Testis (tissue), 3 donors: ENCODE measurements around the gene NOL4L. TPM values are rescaled to one million over a fixed set of nuclear protein-coding genes. Genes with fewer than 3 reads are reported as not detected.

ENCODE experiments used
- DNase-seq: peaks from one replicate; pipeline ENCODE4 v3.0.0-alpha.2; 2019
- H3K27ac ChIP-seq, 2 donors: fragments of 200-600 bp; sonication (generic); one replicate each; pipeline ENCODE4 v1.5.1; 2019
- H3K27me3 ChIP-seq: fragments of 200-600 bp; sonication (generic); one replicate; pipeline ENCODE4 v1.5.1; 2019
- H3K36me3 ChIP-seq: fragments of 200-600 bp; sonication (generic); one replicate; pipeline ENCODE4 v1.5.1; 2017; ENCODE audit warnings: low read depth; ENCODE audit errors: missing control alignments
- H3K4me1 ChIP-seq: fragments of 200-600 bp; sonication (generic); one replicate; pipeline ENCODE4 v1.5.1; 2019
- H3K4me3 ChIP-seq, 2 donors: fragments of 200-600 bp; sonication (generic); one replicate each; pipeline ENCODE4 v1.5.1; 2017 to 2019
- H3K9me3 ChIP-seq: fragments of 200-600 bp; sonication (generic); one replicate; pipeline ENCODE4 v1.5.1; 2017
- POLR2A ChIP-seq: fragments of 450-650 bp; IDR thresholded peaks from one replicate; pipeline ENCODE4 v1.6.1; 2017; ENCODE audit warnings: antibody characterized with exemption, mild to moderate bottlenecking, moderate library complexity
- WGBS, 2 donors: methylation state at CpG; one replicate each; pipeline ENCODE4 v1.1.5; 2018; 5-methylcytosine and 5-hydroxymethylcytosine counted together
- intact Hi-C: fragments of 100-400 bp; cut with DNase I; formaldehyde crosslinking; loops from one replicate; pipeline ENCODE4 v1.15.1; 2023; ENCODE audit warnings: low total_unique reads
- polyA plus RNA-seq: library from polyadenylated mRNA; stranded (reverse); fragments of 350-450 nt; fragmentation: Illumina TruSeq; extraction: RNeasy Lipid Tissue Mini Kit (QIAGEN cat#74804); gene quantifications from one replicate; pipeline ENCODE4 v1.2.3, GENCODE V29; 2014; ENCODE audit warnings: low read depth, low replicate concordance; ENCODE audit not compliant: insufficient read depth
- total RNA-seq, 2 donors: library from RNA; depleted of rRNA; stranded (reverse); fragments of >200 nt; gene quantifications; one replicate each; pipeline ENCODE4 v1.2.3, GENCODE V29; 2016
- TF ChIP-seq, protein P1 (sequence below), 3 experiments: fragments of 450-650 bp in 2 of 3; fragments of 200-600 bp in 1 of 3; sonication (generic) in 1 of 3; IDR thresholded peaks; one replicate each; pipeline ENCODE4 v1.5.1; 2016 to 2019; ENCODE audit warnings: antibody characterized with exemption in 3 of 3, mild to moderate bottlenecking in 2 of 3, moderate library complexity in 1 of 3

The NOL4L gene
- total and polyA plus RNA-seq, 3 donors from 2014 or later: 100.0 to 129 (median 115) TPM

DNA sequence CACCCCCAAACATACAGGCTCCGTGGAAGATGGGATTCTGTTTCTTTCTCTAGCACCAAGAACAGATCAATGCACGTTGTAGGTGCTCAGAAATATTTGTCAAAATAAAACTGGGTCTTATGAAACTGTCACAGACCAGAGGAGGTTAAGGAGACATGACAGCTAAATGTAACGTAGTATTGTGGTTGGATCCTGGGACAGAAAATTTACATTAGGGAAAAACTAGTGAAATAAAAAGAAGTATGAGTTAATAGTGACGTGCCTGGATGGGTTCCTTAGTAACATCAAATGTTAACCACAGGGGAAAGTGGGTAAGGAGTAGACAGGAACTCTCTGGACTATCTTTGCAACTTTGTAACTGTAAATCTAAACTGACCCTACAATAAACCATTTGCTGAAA lies 31.5 kb downstream of the NOL4L start:
- intact Hi-C loops: no loop called here
- H3K4me3 ChIP-seq: no peak overlapping the region
- H3K4me1 ChIP-seq: peaks cover 7% of the 10 kb centered on the region
- WGBS, 2 donors: 65 to 80% methylated on average over 4 of the region's 4 CpGs
- no peaks in the 10 kb centered on the region for H3K9me3 ChIP-seq
- no peaks in the 10 kb centered on the region for H3K27me3 ChIP-seq
- DNase-seq: no peak
- TF ChIP-seq, protein P1, sequence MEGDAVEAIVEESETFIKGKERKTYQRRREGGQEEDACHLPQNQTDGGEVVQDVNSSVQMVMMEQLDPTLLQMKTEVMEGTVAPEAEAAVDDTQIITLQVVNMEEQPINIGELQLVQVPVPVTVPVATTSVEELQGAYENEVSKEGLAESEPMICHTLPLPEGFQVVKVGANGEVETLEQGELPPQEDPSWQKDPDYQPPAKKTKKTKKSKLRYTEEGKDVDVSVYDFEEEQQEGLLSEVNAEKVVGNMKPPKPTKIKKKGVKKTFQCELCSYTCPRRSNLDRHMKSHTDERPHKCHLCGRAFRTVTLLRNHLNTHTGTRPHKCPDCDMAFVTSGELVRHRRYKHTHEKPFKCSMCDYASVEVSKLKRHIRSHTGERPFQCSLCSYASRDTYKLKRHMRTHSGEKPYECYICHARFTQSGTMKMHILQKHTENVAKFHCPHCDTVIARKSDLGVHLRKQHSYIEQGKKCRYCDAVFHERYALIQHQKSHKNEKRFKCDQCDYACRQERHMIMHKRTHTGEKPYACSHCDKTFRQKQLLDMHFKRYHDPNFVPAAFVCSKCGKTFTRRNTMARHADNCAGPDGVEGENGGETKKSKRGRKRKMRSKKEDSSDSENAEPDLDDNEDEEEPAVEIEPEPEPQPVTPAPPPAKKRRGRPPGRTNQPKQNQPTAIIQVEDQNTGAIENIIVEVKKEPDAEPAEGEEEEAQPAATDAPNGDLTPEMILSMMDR (IDR thresholded peaks at IDR 0.05): no peak
- TF ChIP-seq POLR2A: no peak
- H3K36me3 ChIP-seq: no peaks in the 10 kb centered on the region
- peak overlapping the region; percentile 40 to 56 for H3K27ac ChIP-seq

DNA sequence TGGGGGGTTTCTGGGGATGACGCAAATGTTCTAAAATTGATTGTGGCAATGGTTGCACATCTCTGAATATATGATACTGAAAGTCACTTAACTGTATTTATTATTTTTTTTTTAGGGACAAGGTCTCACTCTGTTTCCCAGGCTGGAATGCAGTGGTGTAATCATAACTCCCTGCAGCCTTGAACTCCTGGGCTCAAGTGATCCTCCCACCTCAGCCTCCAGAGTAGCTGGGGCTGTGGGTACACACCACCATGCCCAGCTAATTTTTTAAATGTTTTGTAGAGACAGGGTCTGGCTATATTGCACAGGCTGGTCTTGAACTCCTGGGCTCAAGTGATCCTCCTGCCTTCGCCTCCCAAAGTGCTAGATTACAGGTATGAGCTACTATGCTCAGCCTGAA lies 33.4 kb downstream of the NOL4L start:
- 81 to 88% methylated on average over 2 of the region's 2 CpGs for WGBS, 2 donors
- Histone ChIP-seq H3K27me3 (no peaks in the 10 kb centered on the region), H3K36me3 (no peaks in the 10 kb centered on the region), H3K9me3 (no peaks in the 10 kb centered on the region), H3K4me1 (no peaks in the 10 kb centered on the region), H3K4me3 (no peak overlapping the region), H3K27ac (no peak overlapping the region)
- DNase-seq: no peak
- intact Hi-C loops: no loop called here
- TF ChIP-seq, protein P1 (IDR thresholded peaks at IDR 0.05): no peak
- TF ChIP-seq POLR2A: no peak

DNA sequence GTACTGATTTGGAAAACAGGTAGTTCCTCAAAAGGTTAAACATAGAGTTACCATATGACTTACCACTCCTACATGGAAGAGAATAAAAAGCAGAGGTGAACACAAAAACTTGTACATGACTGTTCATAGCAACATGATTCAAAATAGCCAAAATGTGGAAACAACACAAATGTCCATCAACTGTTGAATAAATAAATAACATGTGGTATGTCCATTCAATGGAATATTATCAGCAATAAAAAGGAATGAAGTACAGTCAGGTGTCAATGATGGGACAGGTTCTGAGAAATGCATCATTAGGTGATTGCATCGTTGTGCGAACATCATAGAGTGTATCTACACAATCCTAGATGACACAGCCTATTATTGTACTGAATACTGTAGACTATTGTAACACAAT lies 35.3 kb downstream of the NOL4L start:
- WGBS, 2 donors: 97 to 98% methylated on average over 2 of the region's 2 CpGs
- TF ChIP-seq, protein P1 (IDR thresholded peaks at IDR 0.05): no peak
- no peak for TF ChIP-seq POLR2A
- Histone ChIP-seq H3K4me3 (no peak overlapping the region), H3K9me3 (no peaks in the 10 kb centered on the region), H3K27ac (no peak overlapping the region), H3K36me3 (no peaks in the 10 kb centered on the region), H3K4me1 (no peaks in the 10 kb centered on the region), H3K27me3 (no peaks in the 10 kb centered on the region)
- intact Hi-C loops: no loop called here
- DNase-seq: no peak

DNA sequence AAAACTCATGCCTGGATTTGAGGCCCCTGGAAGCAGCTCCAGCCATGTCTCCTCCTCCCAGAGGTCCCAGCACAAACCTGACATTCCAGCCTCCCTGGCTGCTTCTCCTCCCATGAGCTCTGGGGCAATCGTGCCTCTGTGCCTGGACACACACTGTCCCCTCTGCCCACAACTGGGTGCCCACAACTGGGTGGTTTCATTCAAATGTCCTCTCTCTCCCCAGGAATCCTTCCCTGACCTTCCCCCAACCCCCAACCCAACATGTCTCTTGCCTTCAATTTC lies 37.4 kb downstream of the NOL4L start:
- H3K27ac ChIP-seq: no peak overlapping the region
- no peaks in the 10 kb centered on the region for H3K9me3 ChIP-seq
- H3K27me3 ChIP-seq: no peaks in the 10 kb centered on the region
- DNase-seq: no peak
- WGBS, 2 donors: 57 to 78% methylated on average over 1 of the region's 1 CpG
- H3K4me3 ChIP-seq: no peak overlapping the region
- no peaks in the 10 kb centered on the region for H3K36me3 ChIP-seq
- no peaks in the 10 kb centered on the region for H3K4me1 ChIP-seq
- intact Hi-C loops: no loop called here
- TF ChIP-seq POLR2A: no peak
- TF ChIP-seq, protein P1 (IDR thresholded peaks at IDR 0.05): no peak

DNA sequence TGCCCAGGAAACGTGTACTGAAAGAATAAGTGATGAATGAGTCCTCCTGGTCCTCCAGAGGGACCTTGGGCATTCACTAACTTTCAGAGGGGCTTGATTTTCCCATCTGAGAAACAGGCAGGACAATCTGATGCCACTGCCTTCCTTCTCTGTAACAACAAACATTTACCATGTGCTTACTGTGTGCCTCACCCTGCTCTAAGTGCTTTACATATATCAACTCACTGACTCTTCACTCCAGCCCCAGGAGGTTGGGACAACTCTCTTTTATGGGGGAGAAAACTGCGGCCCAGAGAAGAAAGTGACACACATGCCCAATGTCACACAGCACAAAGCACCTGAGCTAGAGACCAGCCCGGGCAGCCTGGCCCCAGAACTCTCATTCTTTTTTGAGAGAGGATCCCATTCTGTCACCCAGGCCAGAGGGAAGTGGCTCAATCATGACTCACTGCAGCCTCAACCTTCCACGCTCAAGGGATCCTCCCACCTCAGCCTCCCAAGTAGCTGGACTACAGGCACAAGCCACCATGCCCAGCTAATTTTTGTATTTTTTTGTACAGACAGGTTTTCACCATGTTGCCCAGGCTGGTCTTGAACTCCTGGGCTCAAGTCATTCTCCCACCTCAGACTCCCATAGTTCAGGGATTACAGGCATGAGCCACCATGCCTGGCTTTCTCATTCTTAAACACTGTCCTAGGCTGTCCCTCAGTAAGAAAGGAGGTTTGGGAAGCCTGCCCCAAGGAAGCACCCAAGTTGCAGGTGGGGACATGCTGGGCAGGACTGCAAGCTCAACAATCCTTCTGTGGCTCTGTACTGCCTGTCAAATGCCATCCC lies 38.0 kb downstream of the NOL4L start:
- H3K4me1 ChIP-seq: no peaks in the 10 kb centered on the region
- no peak overlapping the region for H3K4me3 ChIP-seq
- 79 to 84% methylated on average over 4 of the region's 4 CpGs for WGBS, 2 donors
- no peak for DNase-seq
- no peaks in the 10 kb centered on the region for H3K36me3 ChIP-seq
- H3K27ac ChIP-seq: no peak overlapping the region
- intact Hi-C loops: no loop called here
- no peaks in the 10 kb centered on the region for H3K9me3 ChIP-seq
- H3K27me3 ChIP-seq: no peaks in the 10 kb centered on the region
- no peak for TF ChIP-seq POLR2A
- TF ChIP-seq, protein P1 (IDR thresholded peaks at IDR 0.05): no peak
